ENCODE data around the gene HNRNPA2B1. TPM values are rescaled to one million over a fixed set of nuclear protein-coding genes. Genes with fewer than 3 reads are reported as not detected.
"Not testable (repeated sequence)": the region's sequence is repeated elsewhere in the genome, so short reads cannot be mapped to it uniquely, and the experiment has no call there.

Gene HNRNPA2B1
- total RNA-seq, 4 donors from 2014 or later = 78.1 to 133 (median 99.4) TPM

GRCh38 chr7:26166684-26167266, 33.8 kb downstream of the HNRNPA2B1 start:
- DNase-seq (ENCODE audit: low spot score in 2 of 2) = peak in 1 of 2 donors; percentile 32

GRCh38 chr7:26165950-26166683, 34.4 kb downstream of the HNRNPA2B1 start:
- intact Hi-C loops (cut with DNase I; ENCODE audit: low total_unique reads) = no loop called here
- DNase-seq (ENCODE audit: low spot score in 2 of 2) = peak in 1 of 2 donors; percentile 56
- WGBS, 2 donors = 60 to 73% methylated on average over 9 of the region's 9 CpGs
- no peak for TF ChIP-seq CTCF (IDR thresholded peaks at IDR 0.05)
- TF ChIP-seq POLR2A (IDR thresholded peaks at IDR 0.05) = no peak
- H3K4me3 ChIP-seq (ENCODE audit: low read depth, poor library complexity, severe bottlenecking) = no peak overlapping the region

More at GRCh38 chr7:26166684-26167266, 33.8 kb downstream of the HNRNPA2B1 start:
- WGBS, 2 donors = 73 to 82% methylated on average over 5 of the region's 5 CpGs
- TF ChIP-seq CTCF (IDR thresholded peaks at IDR 0.05) = no peak
- TF ChIP-seq POLR2A (IDR thresholded peaks at IDR 0.05) = no peak
- intact Hi-C loops (cut with DNase I; ENCODE audit: low total_unique reads) = no loop called here
- no peak overlapping the region for H3K4me3 ChIP-seq (ENCODE audit: low read depth, poor library complexity, severe bottlenecking)

DNA sequence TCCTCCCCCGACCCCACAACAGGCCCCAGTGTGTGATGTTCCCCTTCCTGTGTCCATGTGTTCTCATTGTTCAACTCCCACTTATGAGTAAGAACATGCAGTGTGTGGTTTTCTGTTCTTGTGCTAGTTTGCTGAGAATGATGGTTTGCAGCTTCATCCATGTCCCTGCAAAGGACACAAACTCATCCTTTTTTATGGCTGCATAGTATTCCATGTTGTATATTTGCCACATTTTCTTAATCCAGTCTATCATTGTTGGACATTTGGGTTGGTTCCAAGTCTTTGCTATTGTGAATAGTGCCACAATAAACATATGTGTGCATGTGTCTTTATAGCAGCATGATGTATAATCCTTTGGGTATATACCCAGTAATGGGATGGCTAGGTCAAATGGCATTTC, 36.7 kb downstream of the HNRNPA2B1 start:
- WGBS, 2 donors = 58 to 89% methylated on average over 1 of the region's 1 CpG
- DNase-seq (ENCODE audit: low spot score in 2 of 2); intact Hi-C loops (cut with DNase I; ENCODE audit: low total_unique reads): not testable (repeated sequence)

DNA sequence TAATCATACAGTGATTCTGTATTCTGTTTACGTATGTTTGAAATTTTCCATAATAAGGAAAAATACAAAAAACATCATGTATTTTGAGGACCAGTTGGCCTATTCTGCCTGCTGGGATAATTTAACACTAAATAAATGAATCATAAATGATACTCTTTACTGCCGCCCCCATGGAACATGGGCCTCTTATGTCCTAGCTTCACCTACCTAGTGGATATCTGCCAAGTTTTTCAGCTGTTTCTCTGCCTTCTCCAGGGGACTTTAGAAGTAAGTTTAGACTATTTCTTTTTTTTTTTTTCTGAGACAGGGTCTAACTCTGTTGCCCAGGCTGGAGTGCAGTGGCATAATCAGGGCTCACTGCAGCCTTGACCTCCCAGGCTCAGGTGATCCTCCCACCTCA, 38.1 kb downstream of the HNRNPA2B1 start:
- TF ChIP-seq POLR2A (IDR thresholded peaks at IDR 0.05) (no peak), CTCF (IDR thresholded peaks at IDR 0.05) (no peak)
- WGBS, 2 donors = 81 to 84% methylated on average over 2 of the region's 2 CpGs
- no peak overlapping the region for H3K4me3 ChIP-seq (ENCODE audit: low read depth, poor library complexity, severe bottlenecking)
- intact Hi-C loops (cut with DNase I; ENCODE audit: low total_unique reads) = no loop called here
- no peak for DNase-seq (ENCODE audit: low spot score in 2 of 2)

More for the DNA sequence above, 36.7 kb downstream of the HNRNPA2B1 start:
- not testable (repeated sequence) for H3K4me3 ChIP-seq (ENCODE audit: low read depth, poor library complexity, severe bottlenecking)

DNA sequence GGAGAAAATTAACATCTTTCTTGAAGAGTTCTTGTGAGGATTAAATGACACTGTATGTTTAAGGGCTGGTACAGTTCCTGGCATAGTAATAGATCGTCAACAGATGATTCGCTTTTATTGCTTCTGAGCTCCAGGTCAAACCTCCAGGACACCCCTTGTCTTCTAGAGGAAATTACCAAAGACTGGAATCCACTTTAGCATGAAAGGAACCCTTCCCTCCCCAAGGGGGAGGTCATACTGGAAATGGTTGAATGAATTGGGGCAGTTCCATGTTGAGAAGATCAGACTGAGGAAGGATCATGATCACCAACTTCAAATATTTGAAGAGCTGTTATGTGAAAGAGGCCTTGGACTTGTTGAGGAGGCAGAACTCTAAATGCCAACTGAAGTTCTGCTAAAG, 39.6 kb downstream of the HNRNPA2B1 start:
- no peak overlapping the region for H3K4me3 ChIP-seq (ENCODE audit: low read depth, poor library complexity, severe bottlenecking)
- 89 to 92% methylated on average over 2 of the region's 2 CpGs for whole genome bisulfite sequencing, 2 donors
- DNase-seq (ENCODE audit: low spot score in 2 of 2) = no peak
- TF ChIP-seq POLR2A (IDR thresholded peaks at IDR 0.05) = no peak
- no peak for TF ChIP-seq CTCF (IDR thresholded peaks at IDR 0.05)
- intact Hi-C loops (cut with DNase I; ENCODE audit: low total_unique reads) = no loop called here

GRCh38 chr7:26159243-26159642, 41.3 kb downstream of the HNRNPA2B1 start:
- intact Hi-C loops (cut with DNase I; ENCODE audit: low total_unique reads) = no loop called here
- H3K4me3 ChIP-seq (ENCODE audit: low read depth, poor library complexity, severe bottlenecking) = no peak overlapping the region
- DNase-seq (ENCODE audit: low spot score in 2 of 2) = no peak
- 75 to 78% methylated on average over 2 of the region's 2 CpGs for WGBS, 2 donors
- TF ChIP-seq POLR2A (IDR thresholded peaks at IDR 0.05) (no peak), CTCF (IDR thresholded peaks at IDR 0.05) (no peak)
